Skin epidermis (tissue), 12 donors: ENCODE results near the gene MORC2.

Source experiments
- H3K27ac ChIP-seq, 21 experiments: fragments of 200-600 bp; sonication (generic) in 11 of 21; one replicate each; pipeline ENCODE4 v1.5.0; 2020; ENCODE audit warnings: mild to moderate bottlenecking in 3 of 21, inconsistent platforms in 2 of 21, moderate library complexity in 2 of 21
- H3K4me3 ChIP-seq, 7 experiments: fragments of 200-600 bp; sonication (generic) in 2 of 7; one replicate each; pipeline ENCODE4 v1.5.0; 2020; ENCODE audit warnings: inconsistent platforms in 2 of 7, mild to moderate bottlenecking in 2 of 7, moderate library complexity in 1 of 7

MORC2 gene

DNA sequence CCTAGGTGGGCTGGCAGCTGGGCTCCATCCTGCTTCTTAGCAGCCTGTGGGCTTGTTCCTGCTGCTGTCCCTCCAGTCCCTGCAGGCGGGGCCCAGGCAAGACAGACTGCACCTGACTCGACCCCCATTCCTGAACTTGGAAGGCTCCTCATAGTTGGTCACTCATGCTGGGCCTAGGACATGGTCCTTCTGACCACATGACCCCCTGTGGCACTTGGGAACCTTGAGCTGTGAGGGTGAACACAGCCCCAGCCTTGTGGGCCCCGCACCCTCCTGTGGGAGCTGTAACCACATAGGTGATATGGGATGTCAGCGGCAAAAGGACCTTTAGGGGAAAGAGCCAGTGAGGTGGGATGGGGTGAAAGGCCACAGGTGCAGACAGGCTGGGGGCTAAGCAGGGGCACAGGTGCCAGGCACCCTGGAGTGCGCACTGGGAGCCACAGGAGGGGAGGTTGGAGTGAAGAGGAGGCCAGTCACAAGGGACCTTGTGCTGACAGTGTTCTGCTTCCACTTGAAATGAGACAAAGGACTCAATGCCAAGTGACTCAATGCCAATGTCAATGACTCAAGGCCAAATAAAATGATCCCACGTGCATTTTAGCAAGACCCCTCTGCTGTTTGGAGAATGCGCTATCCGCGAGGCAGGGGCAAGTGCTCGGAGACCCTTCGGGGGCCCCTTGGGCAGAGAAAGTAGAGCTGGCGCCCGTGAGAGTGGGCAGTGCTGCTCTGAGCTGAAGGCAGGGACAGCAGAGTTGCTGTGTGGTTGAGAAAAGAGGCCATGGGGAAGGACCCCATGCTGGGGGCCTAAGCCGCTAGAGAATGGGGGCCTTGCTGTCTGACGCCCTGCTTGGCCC lies 90.7 kb downstream of the MORC2 start:
- Histone ChIP-seq H3K4me3 (no peak overlapping the region), H3K27ac (no peak overlapping the region)

DNA sequence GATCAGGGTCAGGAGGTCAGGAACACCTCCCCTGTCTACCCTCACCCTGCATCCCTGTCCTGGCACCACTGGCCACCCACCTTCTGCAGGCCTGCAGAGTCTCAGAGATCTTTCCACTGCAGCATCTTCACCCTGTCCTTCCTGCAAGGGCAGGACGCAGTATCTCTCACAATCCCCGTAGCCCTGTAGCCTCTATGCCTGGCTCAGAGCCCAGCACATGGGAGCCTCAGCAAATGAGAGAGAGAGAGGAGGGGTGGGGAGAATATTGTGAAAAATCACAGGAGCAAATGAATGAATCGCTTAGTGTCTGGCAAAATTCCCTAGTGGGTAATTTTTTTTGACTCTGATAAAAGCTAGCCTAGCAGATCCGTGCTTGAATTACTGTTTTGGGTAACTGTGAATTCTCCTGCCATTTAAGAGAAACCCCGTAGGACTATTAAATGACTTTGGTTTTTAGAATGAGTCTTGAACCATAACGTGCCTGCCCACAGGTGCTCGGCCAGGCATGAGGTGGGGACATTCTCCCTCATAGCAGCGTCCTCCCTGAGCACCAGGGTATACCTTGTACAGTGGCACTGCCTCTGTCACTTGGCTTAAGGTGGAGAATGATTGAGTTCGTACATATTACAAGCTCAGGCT lies 91.5 kb downstream of the MORC2 start:
- H3K4me3 ChIP-seq, result no peak overlapping the region
- no peak overlapping the region for H3K27ac ChIP-seq

DNA sequence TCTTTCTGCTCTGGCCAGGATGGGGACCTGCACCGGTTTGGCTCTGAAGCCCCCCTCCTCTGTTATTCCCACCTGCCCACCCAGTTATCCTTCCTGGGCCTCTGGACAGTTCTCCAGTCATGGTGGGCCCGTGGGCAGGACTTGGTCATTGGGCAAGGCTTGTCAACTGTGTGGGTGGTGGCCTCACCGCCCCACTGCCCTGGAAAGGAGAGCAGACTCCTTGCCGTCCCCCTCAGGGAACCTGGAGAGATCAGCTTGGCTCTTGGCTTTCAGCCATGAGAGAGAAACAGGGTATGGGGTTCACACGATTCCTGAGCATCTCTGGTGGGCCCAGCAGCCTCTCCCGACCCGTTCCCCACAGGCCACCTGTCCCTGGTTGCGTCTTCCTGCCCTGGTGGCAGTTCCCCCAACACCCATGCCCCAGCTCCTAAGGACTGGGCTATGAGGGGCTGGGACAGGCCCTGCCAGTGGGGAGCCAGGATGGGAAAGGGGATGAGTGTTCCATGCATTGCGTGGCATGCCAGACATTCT lies 92.3 kb downstream of the MORC2 start:
- Histone ChIP-seq H3K4me3 (no peak overlapping the region), H3K27ac (no peak overlapping the region)

DNA sequence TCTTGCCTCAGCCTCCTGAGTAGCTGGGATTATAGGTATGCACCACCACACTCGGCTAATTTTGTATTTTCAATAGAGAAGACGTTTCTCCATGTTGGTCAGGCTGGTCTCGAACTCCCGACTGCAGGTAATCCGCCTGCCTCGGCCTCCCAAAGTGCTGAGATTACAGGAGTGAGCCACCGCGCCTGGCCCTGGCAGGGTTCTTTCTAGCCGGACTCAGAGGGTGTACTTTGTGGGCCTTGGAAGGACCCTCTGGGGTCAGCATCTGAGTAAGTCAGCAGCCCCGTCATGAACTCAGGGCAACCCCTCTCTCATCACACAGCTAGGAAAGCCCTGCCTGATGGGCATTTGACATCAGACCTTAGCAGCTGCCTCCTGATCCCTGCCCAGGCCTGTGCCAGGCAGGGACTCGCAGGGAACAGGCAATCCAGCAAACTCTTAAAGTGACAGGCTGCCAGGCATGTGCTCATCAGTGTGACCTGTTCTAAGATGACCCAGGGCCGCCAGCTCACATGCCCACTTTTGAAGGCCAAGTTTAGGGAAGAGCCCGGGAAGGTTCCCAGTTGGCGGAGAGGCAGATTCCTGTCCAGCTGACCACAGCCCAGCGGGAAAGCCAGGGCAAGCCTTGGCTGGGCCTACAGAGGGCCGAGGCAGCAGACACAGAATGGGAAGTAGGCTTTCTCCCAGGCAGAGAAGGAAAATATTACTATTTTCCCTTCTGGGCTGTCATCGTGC lies 92.9 kb downstream of the MORC2 start:
- Histone ChIP-seq H3K4me3 (no peak overlapping the region), H3K27ac (no peak overlapping the region)
